ENCODE results near the gene CRKL. TPM values are rescaled to one million over a fixed set of nuclear protein-coding genes. Genes with fewer than 3 reads are reported as not detected.
"Not testable (repeated sequence)": the region's sequence is repeated elsewhere in the genome, so short reads cannot be mapped to it uniquely, and the experiment has no call there.

The CRKL gene
- total RNA-seq, 1 donor from 2014 or later, result 37.1 TPM

DNA sequence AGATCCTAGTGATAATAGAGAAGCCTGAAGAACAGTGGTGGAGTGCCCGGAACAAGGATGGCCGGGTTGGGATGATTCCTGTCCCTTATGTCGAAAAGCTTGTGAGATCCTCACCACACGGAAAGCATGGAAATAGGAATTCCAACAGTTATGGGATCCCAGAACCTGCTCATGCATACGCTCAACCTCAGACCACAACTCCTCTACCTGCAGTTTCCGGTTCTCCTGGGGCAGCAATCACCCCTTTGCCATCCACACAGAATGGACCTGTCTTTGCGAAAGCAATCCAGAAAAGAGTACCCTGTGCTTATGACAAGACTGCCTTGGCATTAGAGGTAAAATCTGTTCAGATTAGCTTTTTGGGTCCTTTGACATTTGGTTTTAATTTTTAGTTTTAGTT lies 16.7 kb downstream of the CRKL start:
- no peak for DNase-seq (ENCODE audit: low spot score)

DNA sequence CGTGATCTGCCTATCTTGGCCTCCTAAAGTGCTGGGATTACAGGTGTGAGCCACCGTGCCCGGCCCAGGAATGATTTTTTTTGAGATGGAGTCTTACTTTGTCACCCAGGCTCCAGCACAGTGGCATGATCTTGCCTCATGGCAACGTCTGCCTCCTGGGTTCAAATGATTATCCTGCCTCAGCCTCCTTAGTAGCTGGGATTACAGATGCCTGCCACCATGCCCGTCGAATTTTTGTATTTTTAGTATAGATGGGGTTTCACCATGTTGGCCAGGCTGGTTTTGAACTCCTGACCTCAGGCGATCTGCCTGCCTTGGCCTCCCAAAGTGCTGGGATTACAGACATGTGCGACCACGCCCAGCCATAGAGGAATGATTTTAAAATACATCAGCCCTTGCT lies 17.8 kb downstream of the CRKL start:
- DNase-seq (ENCODE audit: low spot score), result not testable (repeated sequence)

DNA sequence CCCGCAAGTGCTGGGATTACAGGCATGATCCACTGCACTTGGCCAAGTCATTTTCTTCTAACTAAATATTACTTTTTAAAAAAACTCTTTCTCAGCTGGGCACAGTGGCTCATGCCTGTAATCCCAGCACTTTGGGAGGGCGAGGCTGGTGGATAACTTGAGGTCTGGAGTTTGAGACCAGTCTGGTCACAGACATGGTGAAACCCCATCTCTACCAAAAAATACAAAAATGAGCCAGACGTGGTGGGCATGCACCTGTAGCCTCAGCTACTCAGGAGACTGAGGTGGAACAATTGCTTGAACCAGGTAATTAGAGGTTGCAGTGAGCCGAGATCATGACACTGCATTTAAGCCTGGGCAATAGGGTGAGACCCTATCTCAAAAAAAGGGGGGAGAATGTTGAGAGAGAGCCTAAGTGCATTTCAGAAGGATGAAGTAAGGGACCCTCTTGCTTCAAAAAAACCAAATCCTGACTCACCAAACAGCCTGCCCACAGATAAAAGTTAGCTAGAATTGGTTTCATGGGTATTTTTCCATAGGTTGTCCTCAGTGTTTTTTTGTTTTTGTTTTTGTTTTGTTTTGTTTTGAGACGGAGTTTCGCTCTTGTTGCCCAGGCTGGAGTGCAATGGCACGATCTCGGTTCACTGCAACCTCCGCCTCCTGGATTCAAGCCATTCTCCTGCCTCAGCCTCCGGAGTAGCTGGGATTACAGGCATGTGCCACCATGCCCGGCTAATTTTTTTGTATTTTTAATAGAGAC lies 18.8 kb downstream of the CRKL start:
- not testable (repeated sequence) for DNase-seq (ENCODE audit: low spot score)

DNA sequence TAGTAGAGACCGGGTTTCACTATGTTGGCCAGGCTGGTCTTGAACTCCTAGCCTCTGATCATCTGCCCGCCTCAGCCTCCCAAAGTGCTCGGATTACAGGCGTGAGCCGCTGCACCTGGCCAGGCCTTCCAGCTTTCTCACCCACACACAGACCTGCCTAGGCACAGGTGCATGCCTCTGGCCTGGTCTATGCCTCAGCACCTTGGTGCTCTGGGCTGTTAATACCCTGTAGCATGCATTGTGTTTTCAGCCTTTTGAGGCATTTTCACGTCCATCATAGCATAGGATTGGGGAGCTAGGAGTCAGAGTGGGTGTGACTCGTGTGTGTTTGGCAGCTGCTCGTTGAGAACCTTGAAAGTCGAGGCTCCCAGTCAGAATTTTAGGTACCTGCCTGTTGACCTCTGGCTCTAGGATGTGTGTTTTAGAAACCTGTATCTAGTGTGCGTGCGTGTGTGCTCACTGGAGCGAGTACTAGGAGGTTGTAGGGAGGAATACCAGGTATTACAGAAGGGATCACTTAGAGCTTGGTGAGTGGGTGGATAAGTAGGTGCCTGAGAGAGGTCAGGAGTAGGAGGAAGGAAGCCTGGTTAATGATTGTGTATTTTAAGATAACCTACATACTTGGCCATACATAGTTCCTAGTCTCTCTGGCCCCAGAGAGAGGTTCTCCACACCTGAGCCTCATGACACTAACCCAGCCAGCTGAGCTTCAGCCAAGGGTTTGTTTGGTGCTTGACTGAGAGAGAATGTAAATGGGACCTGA lies 20.0 kb downstream of the CRKL start:
- DNase-seq (ENCODE audit: low spot score), result no peak

DNA sequence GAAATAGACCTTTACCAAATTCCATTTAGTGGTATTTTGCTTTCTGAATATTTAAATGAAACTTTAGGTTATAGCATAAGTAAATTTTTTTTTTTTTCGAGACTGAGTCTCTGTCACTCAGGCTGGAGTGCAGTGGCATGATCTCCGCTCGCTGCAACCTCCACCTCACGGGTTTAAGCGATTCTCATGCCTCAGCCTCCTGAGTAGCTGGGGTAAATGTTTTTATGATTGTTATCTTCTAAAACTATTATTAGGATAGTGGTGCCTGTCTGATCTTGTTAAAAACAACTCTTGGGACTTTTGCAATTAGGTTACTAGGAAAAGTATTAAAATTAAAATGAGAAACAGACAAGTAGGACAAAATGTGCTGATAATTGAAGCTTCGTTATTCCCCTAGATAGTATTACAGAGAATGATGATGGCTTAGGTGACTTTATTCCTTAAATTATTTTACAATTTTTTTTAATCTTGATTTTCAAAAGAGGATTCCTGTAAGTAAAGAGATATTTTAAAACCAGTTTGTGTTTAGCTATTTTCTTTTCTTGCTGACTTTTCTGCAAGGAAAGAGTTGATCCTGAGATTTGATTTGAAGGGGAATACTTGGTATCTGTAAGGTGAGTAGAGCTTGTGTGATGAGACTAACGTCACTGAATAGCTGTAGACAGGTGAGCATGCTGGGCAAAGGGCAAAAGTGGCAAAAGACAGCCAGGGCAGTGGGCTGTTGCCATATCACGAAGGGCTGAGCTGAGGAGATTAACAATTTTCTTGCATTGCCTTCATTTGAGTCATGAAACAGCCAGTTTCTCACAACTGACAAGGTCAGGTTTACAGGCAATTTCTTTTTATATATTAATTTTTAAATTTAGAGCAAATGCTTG lies 20.8 kb downstream of the CRKL start:
- DNase-seq (ENCODE audit: low spot score), result no peak

DNA sequence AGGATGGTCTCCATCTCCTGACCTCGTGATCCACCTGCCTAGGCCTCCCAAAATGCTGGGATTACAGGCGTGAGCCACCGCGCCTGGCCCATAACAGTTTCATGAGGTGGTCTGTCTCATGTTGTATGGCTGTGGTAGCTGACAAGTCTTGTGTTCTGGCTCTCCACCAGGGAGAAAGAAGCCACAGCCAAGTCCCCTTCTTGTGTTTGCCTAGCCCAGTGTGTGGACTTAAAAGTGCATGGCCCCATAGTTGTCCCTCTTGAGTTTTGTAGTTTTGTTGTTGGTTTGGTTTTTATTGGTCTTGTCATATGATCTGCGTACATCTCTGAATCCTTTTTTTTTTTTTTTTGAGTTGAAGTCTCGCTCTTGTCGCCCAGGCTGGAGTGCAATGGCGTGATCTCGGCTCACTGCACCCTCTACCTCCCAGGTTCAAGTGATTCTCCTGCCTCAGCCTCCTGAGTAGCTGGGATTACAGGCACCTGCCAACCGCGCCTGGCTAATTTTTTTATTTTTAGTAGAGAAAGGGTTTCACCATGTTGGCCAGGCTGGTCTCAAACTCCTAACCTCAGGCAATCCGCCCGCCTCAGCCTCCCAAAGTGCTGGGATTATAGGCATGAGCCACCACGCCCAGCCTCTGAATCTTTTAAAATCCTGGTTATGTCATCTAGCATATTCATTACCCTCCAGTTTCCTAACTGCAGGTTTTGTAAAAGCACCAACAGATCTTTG lies 22.4 kb downstream of the CRKL start:
- not testable (repeated sequence) for DNase-seq (ENCODE audit: low spot score)

DNA sequence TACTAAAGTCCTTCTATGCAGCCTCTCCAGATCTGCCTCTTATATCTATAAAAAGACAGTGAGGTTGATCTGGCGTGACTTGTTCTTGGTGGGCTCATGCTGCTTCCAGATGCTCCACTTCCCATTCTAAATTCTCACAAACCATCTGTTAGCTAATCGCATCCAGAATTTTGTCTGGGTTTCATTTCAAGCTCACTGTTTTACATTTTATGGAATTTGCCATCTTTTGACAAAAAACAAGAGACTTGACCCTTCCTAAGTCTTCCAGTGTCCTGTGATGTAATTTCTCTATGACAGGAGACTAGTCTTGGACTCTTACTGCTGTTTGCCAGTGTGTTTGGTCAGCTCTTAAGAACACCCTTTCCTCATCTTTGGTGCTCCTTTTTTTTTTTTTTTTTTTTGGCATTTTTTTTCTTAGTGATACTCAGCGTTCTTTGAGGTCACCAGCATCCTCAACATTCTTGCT lies 23.0 kb downstream of the CRKL start:
- peak; percentile 87 for DNase-seq (ENCODE audit: low spot score)

DNA sequence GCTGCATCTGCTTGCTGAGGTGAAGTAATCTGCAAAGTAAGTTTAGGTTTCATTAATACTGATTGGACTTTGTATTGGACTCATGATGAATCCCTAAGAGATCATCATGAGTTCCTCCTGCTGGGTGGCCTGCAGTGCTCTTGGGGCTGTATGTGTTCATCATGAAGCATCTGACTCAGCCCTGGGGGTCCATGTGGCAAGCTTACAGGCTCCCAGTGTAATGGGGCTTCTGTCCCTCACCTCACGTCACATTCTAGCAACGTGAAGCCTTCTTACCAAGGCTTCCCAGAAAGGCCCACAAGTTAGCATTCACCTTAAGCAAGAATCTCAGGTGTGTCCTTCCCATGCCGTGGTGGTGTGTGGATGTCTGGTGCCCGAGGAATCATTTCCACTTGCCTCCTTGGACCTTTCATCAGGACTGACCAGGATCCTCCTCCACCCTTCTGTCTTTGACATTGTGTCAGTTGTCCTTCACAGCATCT lies 23.7 kb downstream of the CRKL start:
- DNase-seq (ENCODE audit: low spot score), result no peak

DNA sequence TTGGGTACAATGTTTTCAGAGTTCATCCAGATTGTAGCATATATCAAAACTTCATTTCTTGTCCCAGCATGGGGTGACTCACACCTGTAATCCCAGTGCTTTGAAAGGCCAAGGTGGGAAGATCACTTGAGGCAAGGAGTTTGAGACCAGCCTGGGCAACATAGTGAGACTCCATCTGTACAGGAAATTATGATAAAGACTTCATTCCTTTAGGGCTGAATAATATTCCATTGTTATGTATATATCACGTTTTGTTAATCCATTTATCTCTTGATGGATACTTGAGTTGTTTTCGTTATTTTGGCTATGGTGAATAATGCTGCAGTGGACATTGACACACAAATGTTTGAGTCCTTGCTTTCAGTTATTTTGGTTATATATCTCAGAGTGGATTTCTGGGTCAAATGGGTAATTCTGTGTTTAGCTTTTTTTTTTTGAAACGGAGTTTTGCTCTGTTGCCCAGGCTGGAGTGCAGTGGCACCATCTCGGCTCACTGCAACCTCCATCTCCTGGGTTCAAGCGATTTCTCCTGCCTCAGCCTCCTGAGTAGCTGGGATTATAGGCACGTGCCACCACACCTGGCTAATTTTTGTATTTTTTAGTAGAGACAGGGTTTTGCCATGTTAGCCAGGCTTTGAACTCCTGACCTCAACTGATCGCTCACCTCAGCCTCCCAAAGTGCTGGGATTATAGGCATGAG lies 25.1 kb downstream of the CRKL start:
- not testable (repeated sequence) for DNase-seq (ENCODE audit: low spot score)

DNA sequence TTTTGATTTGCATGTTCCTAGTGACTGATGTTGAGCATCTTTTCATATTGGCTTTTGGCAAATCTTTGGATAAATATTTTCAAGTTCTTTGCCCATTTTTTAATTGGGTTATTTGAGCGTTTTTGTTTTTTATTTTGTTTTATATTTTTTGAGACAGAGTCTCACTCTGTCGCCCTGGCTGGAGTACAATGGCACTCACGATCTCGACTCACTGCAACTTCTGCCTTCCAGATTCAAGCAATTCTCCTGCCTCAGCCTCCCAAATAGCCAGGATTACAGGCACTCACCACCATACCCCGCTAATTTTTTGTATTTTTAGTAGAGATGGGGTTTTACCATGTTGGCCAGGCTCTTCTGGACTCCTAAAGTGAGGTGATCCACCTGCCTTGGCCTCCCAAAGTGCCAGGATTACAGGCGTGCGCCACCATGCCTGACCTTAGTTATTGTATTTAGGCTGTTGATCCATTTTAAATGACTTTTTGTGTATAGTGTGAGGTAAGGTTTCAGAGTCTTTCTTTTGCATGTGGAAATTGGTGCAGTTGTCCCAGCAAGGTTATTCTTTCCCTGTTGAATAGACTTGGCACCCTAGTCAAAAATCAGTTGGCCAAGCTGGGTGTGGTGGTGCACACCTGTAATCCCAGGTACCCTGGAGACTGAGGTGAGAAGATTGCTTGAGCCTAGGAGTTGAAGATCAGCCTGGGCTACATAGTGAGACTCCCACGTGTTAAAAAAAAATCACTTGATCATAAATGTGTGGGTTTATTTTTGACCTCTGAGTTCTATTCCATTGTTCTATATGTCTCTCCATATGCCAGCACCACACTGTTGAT lies 26.1 kb downstream of the CRKL start:
- DNase-seq (ENCODE audit: low spot score), result no peak

DNA sequence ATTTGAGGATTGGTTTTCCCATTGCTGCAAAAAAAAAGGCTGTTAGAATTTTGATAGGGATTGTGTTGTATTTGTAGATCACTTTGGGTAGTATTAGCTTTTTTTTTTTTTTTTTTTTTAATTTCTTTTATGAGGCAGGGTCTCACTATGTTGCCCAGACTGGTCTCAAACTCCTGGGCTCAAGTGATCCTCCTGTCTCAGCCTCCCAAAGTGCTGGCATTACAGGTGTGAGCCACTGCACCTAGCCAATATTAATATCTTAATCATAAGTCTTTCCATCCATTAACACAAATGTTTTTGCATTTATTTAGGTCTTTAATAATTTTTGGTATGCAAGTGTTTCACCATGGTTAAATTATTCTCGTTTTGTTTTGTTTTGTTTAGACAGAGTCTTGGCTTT lies 26.8 kb downstream of the CRKL start:
- no peak for DNase-seq (ENCODE audit: low spot score)

DNA sequence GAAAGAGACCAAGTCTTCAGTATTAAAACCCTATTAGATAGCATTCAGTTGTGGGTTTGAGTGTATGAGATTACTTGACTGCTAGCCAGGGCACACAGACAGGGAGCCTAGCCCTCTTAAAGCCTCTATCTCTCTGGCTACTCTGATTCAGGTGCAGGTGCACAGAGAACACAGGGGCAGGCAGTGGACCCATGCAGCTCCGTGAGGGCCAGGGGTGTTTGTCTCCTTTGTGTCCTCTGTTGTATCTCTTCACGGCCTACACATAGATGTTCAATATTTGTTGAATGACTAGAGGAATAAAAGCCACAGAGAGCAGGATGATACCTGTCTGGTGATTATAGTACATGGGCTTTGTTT lies 28.3 kb downstream of the CRKL start:
- DNase-seq (ENCODE audit: low spot score), result no peak

DNA sequence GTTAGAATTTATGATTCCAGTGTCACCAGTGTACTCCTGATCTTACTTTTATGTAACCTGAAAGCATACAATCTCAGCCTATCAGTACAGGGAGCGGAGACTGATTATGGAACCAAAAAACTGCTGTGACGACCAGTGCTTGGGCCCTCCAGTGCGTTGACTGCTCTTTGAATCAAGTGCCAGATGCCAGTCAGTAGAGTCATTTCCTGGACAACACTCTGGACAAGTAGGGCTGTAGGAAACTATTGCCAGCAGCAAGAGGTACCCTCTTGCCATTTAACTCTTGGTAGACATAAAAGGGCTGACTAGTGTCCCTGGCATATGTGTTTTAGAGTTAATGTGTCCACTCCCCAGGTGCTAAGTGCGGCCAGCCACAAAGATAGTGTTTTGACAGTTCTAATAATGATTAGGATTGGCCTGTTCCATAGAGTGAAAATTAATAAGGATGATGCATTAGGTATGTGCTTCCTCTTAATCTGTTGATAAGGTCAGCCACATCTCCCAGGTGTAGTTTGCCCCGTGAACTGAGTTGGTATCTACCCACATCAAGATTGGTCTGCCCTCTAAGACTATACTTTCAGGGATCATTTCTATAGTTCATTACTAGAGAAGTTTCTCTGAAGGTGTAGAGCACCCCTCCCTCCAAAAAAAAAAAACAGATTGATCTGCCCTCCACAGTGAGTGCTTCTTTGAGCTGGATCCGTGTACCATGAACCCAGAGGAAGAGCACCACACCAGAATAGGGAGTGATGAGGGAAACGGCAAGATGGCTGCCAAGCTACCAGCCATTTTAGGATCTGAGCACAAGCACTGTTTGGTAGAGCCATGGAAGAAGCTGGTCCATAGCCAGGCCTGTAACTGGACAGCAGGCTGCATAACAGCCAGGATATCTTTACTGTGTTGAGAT lies 29.1 kb downstream of the CRKL start:
- DNase-seq (ENCODE audit: low spot score), result no peak

DNA sequence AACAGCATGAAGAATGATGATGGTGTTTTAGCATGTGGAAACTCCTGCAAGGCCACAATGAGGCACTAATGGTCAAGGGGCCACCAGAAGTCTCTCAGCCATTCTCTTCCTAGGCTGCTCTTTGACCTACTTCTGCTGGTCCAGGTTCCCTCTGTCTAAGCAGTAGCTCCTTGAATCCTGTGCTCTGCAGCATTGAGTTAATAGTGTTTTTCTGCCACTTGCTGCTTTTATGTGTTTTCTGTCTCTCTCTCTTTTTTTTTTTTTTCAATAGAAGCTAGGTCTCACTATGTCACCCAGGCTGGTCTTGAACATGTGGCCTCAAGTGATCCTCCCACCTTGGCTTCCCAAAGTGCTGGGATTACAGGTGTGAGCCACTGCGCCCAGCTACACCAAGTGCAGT lies 29.8 kb downstream of the CRKL start:
- no peak for DNase-seq (ENCODE audit: low spot score)

DNA sequence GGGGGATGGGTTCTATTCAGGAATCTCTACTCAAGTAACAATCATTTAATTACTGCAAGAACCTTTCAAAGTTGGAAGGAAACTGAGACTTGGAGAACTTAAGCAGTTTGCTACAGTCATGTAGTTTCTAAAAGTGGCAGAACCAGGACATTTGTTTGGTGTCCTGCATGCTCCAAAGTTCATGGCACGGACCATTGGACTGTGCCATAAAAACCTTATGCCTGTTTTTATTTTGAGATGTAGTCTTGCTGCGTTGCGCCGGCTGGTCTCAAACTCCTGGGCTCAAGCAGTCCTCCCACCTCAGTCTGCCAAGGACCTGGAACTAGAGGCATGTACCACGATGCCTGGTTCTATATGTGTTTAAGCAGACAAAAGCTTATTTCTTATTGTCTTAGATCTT lies 31.2 kb downstream of the CRKL start:
- DNase-seq (ENCODE audit: low spot score), result no peak

DNA sequence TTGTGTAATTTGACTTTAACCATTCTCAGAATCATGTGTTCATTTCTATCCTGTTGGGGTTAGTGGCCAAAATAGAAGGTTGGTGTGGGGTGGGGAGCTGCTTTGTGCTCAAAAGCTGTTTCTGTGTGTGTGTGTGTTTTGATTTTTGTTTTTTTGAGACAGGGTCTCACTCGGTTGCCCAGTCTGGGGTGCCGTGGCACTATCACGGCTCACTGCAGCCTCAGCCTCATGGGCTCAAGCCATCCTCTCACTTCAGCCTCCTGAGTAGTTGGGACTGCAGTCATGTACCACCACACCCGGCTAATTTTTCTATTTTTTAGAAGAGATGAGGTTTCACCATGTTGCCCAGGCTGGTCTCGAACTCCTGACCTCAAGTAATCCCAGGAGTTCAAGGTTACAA lies 31.8 kb downstream of the CRKL start:
- DNase-seq (ENCODE audit: low spot score), result no peak

DNA sequence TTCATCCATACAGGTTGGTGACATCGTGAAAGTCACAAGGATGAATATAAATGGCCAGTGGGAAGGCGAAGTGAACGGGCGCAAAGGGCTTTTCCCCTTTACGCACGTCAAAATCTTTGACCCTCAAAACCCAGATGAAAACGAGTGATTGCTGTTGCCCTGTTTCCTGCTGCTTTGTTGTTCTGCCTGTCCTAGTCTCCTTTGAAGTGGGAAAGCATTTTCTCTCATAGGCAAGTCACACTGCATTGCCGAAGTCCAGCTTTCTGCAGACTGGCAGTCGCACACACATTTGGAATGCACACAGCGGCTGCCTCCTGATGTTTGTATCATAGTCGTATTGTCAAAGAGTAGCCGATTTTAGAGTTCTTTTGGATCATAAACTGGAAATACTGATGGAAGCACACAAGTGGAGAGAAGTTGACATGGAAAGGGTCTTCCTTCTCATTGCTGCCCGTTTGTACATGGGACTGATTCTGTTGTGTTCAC lies 32.5 kb downstream of the CRKL start:
- no peak for DNase-seq (ENCODE audit: low spot score)

DNA sequence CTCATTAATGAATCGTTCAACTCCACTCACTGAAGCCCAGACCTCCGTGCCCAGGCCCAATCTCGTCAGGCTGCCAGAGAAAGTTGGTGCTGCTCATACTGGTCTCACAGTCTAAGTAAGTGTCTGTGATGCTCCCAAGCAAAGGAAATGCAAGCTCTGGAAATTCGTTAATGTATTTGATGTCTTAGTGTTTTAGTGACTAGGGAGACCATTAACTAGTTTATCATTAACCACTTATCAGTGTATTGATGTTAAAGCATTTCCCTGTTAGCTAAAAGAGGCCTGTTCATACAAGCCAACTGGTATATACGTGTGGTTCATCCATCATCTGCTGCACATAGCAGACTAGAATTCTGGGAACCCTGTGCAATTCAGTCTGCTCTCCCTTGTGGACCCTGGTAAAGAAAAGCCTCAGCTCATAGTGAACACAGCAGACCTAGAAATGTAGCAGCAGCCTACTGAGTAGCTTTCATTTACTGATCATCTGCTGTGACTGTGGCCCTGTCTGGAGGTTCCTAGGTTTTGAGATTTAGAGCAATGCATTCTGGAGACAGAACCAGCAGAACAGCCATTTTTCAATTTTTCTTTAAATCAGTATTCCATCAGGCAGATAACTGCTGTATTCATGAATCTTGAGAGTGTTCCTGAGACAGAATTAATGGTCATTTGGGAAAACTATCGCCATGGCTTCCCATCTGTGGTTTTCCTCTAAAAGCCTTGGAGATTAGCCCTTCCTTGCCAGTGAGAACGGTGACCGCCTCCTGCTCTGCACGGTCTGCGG lies 34.1 kb downstream of the CRKL start:
- DNase-seq (ENCODE audit: low spot score), result no peak

All from umbilical cord (tissue), 2 donors.